Progenitor cell of endocrine pancreas (in vitro differentiated cells): ENCODE results near the gene RFPL4A. TPM values are rescaled to one million over a fixed set of nuclear protein-coding genes. Genes with fewer than 3 reads are reported as not detected.

Experiments used
- DNase-seq: peaks from one replicate; pipeline ENCODE4 v3.0.0; 2021; ENCODE audit warnings: low spot score; ENCODE audit not compliant: unreplicated experiment
- H3K27ac Mint-ChIP-seq: 2 replicates; pipeline ENCODE4 v1.8.0; 2021; ENCODE audit warnings: mild to moderate bottlenecking, moderate library complexity, mixed read lengths
- H3K27me3 Mint-ChIP-seq: 2 replicates; pipeline ENCODE4 v1.8.0; 2021; ENCODE audit warnings: mixed read lengths
- H3K36me3 Mint-ChIP-seq: 2 replicates; pipeline ENCODE4 v1.8.0; 2022; ENCODE audit warnings: mixed read lengths; ENCODE audit not compliant: insufficient read depth
- H3K4me1 Mint-ChIP-seq: 2 replicates; pipeline ENCODE4 v1.8.0; 2021; ENCODE audit warnings: low read depth, mixed read lengths
- H3K4me3 Mint-ChIP-seq: 2 replicates; pipeline ENCODE4 v1.8.0; 2021; ENCODE audit warnings: low read depth, mild to moderate bottlenecking, moderate library complexity, mixed read lengths
- H3K9me3 Mint-ChIP-seq: 2 replicates; pipeline ENCODE4 v1.8.0; 2021; ENCODE audit warnings: low read depth, mixed read lengths
- total RNA-seq: library from RNA; stranded (reverse); gene quantifications from 2 replicates; pipeline ENCODE4 v1.2.1, GENCODE V29; 2021
- TF ChIP-seq, protein P1 (sequence below): fragments of 200-600 bp; sonication (generic); IDR thresholded peaks from one replicate; pipeline ENCODE4 v1.5.0; 2021; ENCODE audit warnings: antibody characterized with exemption, mild to moderate bottlenecking; ENCODE audit not compliant: unreplicated experiment

The RFPL4A gene
- total RNA-seq, 1 donor from 2014 or later: not detected

DNA sequence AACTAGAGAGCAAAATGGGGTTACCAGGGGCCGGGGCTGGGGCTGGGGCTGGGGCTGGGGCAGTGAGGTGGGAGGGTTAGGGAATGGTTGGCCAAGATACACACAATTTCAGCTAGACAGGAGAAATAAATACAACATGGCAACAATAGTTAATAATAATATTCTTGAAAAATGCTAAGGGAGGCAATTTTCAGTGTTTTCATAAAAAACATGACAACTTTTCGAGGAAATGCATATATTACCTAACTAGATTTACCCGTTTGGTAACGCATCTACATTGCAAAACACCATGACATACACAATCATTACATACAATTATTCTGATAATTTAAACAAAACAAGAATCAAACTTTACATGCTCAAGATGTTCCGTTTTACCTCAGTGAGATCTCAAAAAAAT lies 22.2 kb downstream of the RFPL4A start:
- TF ChIP-seq, protein P1, sequence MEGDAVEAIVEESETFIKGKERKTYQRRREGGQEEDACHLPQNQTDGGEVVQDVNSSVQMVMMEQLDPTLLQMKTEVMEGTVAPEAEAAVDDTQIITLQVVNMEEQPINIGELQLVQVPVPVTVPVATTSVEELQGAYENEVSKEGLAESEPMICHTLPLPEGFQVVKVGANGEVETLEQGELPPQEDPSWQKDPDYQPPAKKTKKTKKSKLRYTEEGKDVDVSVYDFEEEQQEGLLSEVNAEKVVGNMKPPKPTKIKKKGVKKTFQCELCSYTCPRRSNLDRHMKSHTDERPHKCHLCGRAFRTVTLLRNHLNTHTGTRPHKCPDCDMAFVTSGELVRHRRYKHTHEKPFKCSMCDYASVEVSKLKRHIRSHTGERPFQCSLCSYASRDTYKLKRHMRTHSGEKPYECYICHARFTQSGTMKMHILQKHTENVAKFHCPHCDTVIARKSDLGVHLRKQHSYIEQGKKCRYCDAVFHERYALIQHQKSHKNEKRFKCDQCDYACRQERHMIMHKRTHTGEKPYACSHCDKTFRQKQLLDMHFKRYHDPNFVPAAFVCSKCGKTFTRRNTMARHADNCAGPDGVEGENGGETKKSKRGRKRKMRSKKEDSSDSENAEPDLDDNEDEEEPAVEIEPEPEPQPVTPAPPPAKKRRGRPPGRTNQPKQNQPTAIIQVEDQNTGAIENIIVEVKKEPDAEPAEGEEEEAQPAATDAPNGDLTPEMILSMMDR: no peak
- no peak overlapping the region for H3K4me3 Mint-ChIP-seq
- H3K27ac Mint-ChIP-seq: no peak overlapping the region
- peaks cover 62% of the 10 kb centered on the region for H3K9me3 Mint-ChIP-seq
- no peaks in the 10 kb centered on the region for H3K4me1 Mint-ChIP-seq
- DNase-seq: no peak
- no peaks in the 10 kb centered on the region for H3K36me3 Mint-ChIP-seq
- H3K27me3 Mint-ChIP-seq: no peaks in the 10 kb centered on the region

DNA sequence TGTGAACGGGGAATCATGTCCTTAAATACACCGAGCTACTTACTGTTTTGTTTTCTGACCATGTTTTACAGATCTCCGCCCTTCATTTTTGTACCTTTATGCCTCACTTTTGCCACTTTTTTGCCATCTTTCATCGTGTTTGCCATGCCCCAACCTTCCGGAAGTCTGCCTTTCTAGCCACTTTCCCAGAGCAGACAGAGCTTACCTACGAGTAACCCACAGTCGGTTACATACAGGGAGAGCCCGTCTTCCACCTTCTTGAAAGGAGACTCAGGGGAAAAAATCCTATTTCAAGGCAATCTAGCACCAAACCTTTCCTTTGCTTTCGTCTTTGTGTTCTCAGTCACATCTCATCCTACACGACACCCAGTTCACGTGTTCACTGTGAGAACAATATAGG lies 36.1 kb downstream of the RFPL4A start:
- H3K27ac Mint-ChIP-seq: no peak overlapping the region
- no peaks in the 10 kb centered on the region for H3K4me1 Mint-ChIP-seq
- DNase-seq: no peak
- no peak overlapping the region for H3K4me3 Mint-ChIP-seq
- TF ChIP-seq, protein P1: no peak
- H3K9me3 Mint-ChIP-seq: peaks cover 49% of the 10 kb centered on the region
- H3K36me3 Mint-ChIP-seq: peaks cover 6% of the 10 kb centered on the region
- no peaks in the 10 kb centered on the region for H3K27me3 Mint-ChIP-seq

DNA sequence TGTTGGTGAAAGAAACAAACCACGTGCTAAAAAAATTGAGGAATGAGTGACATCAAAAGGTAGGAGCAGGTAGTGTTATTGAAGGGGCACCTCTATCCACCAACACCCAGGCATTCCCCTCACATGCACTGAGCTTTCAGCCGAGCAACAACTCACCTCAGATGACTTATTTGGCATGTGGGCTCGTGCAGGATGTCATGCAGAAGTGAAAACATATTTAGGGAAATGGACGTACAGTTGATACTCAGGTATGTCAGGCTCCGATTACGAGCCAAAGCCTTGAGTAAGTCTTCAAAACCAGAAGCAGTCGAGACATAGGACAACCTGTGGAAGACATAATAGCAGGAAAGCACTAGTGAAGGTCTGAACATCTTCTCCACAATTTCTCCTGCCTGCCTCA lies 42.5 kb downstream of the RFPL4A start:
- H3K4me3 Mint-ChIP-seq: no peak overlapping the region
- no peaks in the 10 kb centered on the region for H3K4me1 Mint-ChIP-seq
- no peaks in the 10 kb centered on the region for H3K27me3 Mint-ChIP-seq
- DNase-seq: no peak
- H3K36me3 Mint-ChIP-seq: peaks cover 5% of the 10 kb centered on the region
- TF ChIP-seq, protein P1: no peak
- no peak overlapping the region for H3K27ac Mint-ChIP-seq
- peaks cover 60% of the 10 kb centered on the region for H3K9me3 Mint-ChIP-seq

DNA sequence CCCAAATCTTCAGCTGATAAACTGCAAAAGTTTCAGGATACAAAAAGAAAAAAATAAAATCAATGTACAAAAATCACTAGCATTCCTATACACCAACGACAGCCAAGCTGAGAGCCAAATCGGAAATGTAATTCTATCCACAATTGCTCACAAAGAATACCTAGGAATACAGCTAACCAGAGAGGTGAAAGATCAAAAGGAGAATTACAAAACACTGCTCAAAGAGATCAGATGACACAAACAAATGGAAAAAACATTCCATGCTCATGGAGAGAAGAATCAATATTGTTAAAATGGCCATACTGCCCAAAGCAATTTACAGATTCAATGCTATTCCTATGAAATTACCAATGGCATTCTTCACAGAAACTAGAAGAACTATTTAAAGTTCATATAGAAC lies 43.4 kb downstream of the RFPL4A start:
- no peaks in the 10 kb centered on the region for H3K4me1 Mint-ChIP-seq
- TF ChIP-seq, protein P1: no peak
- H3K9me3 Mint-ChIP-seq: peaks cover 62% of the 10 kb centered on the region
- H3K4me3 Mint-ChIP-seq: no peak overlapping the region
- no peak overlapping the region for H3K27ac Mint-ChIP-seq
- H3K27me3 Mint-ChIP-seq: no peaks in the 10 kb centered on the region
- DNase-seq: no peak
- peaks cover 4% of the 10 kb centered on the region for H3K36me3 Mint-ChIP-seq

DNA sequence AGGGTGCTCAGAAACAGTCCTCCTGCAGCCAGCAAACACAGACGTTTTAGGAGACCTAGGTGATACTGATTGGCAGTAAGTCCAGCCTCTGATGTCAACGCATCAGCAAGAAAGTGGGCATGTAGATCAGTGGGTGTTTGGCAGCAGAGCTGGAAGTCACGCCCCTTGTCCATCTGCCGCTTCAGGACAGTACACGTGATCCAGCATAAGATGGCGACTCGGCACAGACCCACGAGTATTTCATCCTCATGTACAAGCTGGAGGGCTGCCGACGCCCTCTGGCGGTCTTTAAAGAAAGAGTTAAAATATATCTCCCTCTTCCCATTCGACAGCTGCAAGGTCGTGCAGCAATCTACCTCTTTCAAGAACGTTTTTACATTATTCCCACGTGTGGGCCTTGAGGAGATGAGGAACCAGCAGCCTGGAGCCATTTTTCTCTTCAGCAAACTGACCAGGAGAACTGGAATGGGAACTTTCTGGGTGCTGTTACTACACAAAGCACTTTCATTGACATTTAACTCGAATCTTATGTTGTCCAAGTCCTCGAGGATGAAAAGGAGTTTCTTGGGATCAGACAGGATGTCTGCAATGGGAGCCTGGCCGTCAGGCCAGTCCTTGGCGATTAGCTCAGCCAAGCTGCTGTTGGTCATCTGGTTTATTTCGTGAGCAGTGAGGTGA lies 50.6 kb downstream of the RFPL4A start:
- Mint-ChIP-seq H3K4me1 (no peaks in the 10 kb centered on the region), H3K27me3 (no peaks in the 10 kb centered on the region), H3K27ac (no peak overlapping the region), H3K4me3 (no peak overlapping the region), H3K36me3 (no peaks in the 10 kb centered on the region), H3K9me3 (peaks cover 64% of the 10 kb centered on the region)
- TF ChIP-seq, protein P1: no peak
- DNase-seq: no peak
